ENCODE data around the gene ZNF778. TPM values are rescaled to one million over a fixed set of nuclear protein-coding genes. Genes with fewer than 3 reads are reported as not detected.

Gene ZNF778
- total RNA-seq, 2 donors from 2014 or later: 12.9 to 30.2 TPM

GRCh38 chr16:89280546-89281188 is 63.2 kb downstream of the ZNF778 start:
- no peaks in the 10 kb centered on the region for H3K9me3 ChIP-seq
- intact Hi-C loops (cut with DNase I): no loop called here
- H3K36me3 ChIP-seq: peaks cover 7 to 21% of the 10 kb centered on the region in 2 donors
- H3K27ac ChIP-seq: no peak overlapping the region
- no peak for DNase-seq (ENCODE audit: low spot score)
- 91% methylated on average over 43 of the region's 44 CpGs for WGBS
- TF ChIP-seq POLR2A (IDR thresholded peaks at IDR 0.05): no peak
- TF ChIP-seq CTCF (IDR thresholded peaks at IDR 0.05): no peak
- no peak for TF ChIP-seq POLR2AphosphoS5 (IDR thresholded peaks at IDR 0.05)
- H3K27me3 ChIP-seq (replicated peaks; ENCODE audit: insufficient read depth): no peaks in the 10 kb centered on the region
- no peak overlapping the region for H3K4me3 ChIP-seq
- no peaks in the 10 kb centered on the region for H3K4me1 ChIP-seq (replicated peaks)

GRCh38 chr16:89281189-89281577 is 63.7 kb downstream of the ZNF778 start:
- Histone ChIP-seq H3K9me3 (no peaks in the 10 kb centered on the region), H3K27ac (no peak overlapping the region), H3K4me1 (replicated peaks) (no peaks in the 10 kb centered on the region), H3K27me3 (replicated peaks; ENCODE audit: insufficient read depth) (no peaks in the 10 kb centered on the region), H3K36me3 (peaks cover 12 to 26% of the 10 kb centered on the region in 2 donors), H3K4me3 (no peak overlapping the region)
- 94% methylated on average over 28 of the region's 28 CpGs for WGBS
- DNase-seq (ENCODE audit: low spot score): no peak
- TF ChIP-seq POLR2A (IDR thresholded peaks at IDR 0.05) (no peak), POLR2AphosphoS5 (IDR thresholded peaks at IDR 0.05) (no peak), CTCF (IDR thresholded peaks at IDR 0.05) (no peak)
- intact Hi-C loops (cut with DNase I): no loop called here

GRCh38 chr16:89281829-89282228 is 64.3 kb downstream of the ZNF778 start:
- Histone ChIP-seq H3K27me3 (replicated peaks; ENCODE audit: insufficient read depth) (no peaks in the 10 kb centered on the region), H3K27ac (no peak overlapping the region), H3K9me3 (no peaks in the 10 kb centered on the region), H3K36me3 (peaks cover 14 to 33% of the 10 kb centered on the region in 2 donors), H3K4me3 (no peak overlapping the region), H3K4me1 (replicated peaks) (no peaks in the 10 kb centered on the region)
- no peak for TF ChIP-seq POLR2AphosphoS5 (IDR thresholded peaks at IDR 0.05)
- no peak for TF ChIP-seq CTCF (IDR thresholded peaks at IDR 0.05)
- TF ChIP-seq POLR2A (IDR thresholded peaks at IDR 0.05): no peak
- 95% methylated on average over 20 of the region's 20 CpGs for WGBS
- intact Hi-C loops (cut with DNase I): no loop called here
- DNase-seq (ENCODE audit: low spot score): no peak

- H3K9me3 ChIP-seq: no peaks in the 10 kb centered on the region
- TF ChIP-seq POLR2A (IDR thresholded peaks at IDR 0.05) (no peak), POLR2AphosphoS5 (IDR thresholded peaks at IDR 0.05) (no peak), CTCF (IDR thresholded peaks at IDR 0.05) (no peak)
- no peak overlapping the region for H3K4me3 ChIP-seq
- no peaks in the 10 kb centered on the region for H3K27me3 ChIP-seq (replicated peaks; ENCODE audit: insufficient read depth)
- WGBS: 82% methylated on average over 18 of the region's 18 CpGs
- H3K36me3 ChIP-seq: peaks cover 14 to 33% of the 10 kb centered on the region in 2 donors
- no peak for DNase-seq (ENCODE audit: low spot score)
- intact Hi-C loops (cut with DNase I): no loop called here
- no peak overlapping the region for H3K27ac ChIP-seq
- H3K4me1 ChIP-seq (replicated peaks): no peaks in the 10 kb centered on the region
These were observed 65.0 kb downstream of the ZNF778 start for GRCh38 chr16:89282523-89282922.

- Histone ChIP-seq H3K4me1 (replicated peaks) (no peaks in the 10 kb centered on the region), H3K27ac (no peak overlapping the region), H3K4me3 (no peak overlapping the region), H3K9me3 (no peaks in the 10 kb centered on the region), H3K27me3 (replicated peaks; ENCODE audit: insufficient read depth) (no peaks in the 10 kb centered on the region), H3K36me3 (peaks cover 14 to 42% of the 10 kb centered on the region in 2 donors)
- no peak for TF ChIP-seq POLR2A (IDR thresholded peaks at IDR 0.05)
- no peak for TF ChIP-seq POLR2AphosphoS5 (IDR thresholded peaks at IDR 0.05)
- no peak for TF ChIP-seq CTCF (IDR thresholded peaks at IDR 0.05)
- intact Hi-C loops (cut with DNase I): no loop called here
- DNase-seq (ENCODE audit: low spot score): no peak
- 84% methylated on average over 20 of the region's 20 CpGs for WGBS
These were observed 65.9 kb downstream of the ZNF778 start for GRCh38 chr16:89283449-89283848.
